Vagina (tissue), 2 donors: Measurements from ENCODE around the gene MMP10.

Source experiments
- POLR2A ChIP-seq, 2 donors: fragments of 450-650 bp; IDR thresholded peaks; one replicate each; pipeline ENCODE4 v1.6.1; 2017; ENCODE audit warnings: antibody characterized with exemption in 2 of 2, mild to moderate bottlenecking in 2 of 2, moderate library complexity in 2 of 2
- TF ChIP-seq, protein P1 (sequence below), 3 experiments: fragments of 450-650 bp in 2 of 3; fragments of 200-600 bp in 1 of 3; sonication (generic) in 1 of 3; IDR thresholded peaks; one replicate each; pipeline ENCODE4 v1.5.1; 2017 to 2019; ENCODE audit warnings: antibody characterized with exemption in 3 of 3, mild to moderate bottlenecking in 2 of 3, moderate library complexity in 2 of 3

DNA sequence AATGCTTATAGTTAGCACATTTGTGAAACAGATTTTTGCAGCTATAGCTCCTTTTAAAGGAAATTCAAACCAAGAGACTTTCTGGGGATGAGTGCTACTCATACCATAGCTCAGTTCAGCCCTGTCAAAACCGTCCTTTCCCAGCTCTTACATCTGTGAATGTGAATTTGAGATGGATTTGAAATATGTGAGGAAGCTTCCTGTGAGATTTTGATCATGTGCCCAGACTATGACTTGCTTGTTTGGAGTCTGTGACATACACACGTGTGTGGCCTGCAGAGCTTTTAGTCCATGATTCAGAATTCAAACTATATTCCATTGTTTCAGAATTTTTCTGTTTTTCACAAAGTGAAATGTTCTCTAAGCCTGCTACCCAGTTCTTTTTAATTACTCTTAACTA is 21.9 kb upstream of the MMP10 start:
- TF ChIP-seq POLR2A (IDR thresholded peaks at IDR 0.05): no peak
- TF ChIP-seq, protein P1, sequence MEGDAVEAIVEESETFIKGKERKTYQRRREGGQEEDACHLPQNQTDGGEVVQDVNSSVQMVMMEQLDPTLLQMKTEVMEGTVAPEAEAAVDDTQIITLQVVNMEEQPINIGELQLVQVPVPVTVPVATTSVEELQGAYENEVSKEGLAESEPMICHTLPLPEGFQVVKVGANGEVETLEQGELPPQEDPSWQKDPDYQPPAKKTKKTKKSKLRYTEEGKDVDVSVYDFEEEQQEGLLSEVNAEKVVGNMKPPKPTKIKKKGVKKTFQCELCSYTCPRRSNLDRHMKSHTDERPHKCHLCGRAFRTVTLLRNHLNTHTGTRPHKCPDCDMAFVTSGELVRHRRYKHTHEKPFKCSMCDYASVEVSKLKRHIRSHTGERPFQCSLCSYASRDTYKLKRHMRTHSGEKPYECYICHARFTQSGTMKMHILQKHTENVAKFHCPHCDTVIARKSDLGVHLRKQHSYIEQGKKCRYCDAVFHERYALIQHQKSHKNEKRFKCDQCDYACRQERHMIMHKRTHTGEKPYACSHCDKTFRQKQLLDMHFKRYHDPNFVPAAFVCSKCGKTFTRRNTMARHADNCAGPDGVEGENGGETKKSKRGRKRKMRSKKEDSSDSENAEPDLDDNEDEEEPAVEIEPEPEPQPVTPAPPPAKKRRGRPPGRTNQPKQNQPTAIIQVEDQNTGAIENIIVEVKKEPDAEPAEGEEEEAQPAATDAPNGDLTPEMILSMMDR (IDR thresholded peaks at IDR 0.05): no peak
